SU-DHL-6 (cell line): ENCODE measurements around the gene BZW2.

Source experiments
- H2AFZ ChIP-seq: fragments of 200-600 bp; sonication (generic); 2 replicates; pipeline ENCODE4 v1.6.1; 2014; ENCODE audit warnings: low read depth, mild to moderate bottlenecking, moderate library complexity, mixed read lengths, antibody characterized with exemption, low read length; ENCODE audit not compliant: severe bottlenecking
- H3F3A ChIP-seq: fragments of 200-600 bp; shearing (Covaris generic); 2 replicates; pipeline ENCODE4 v1.6.0; 2016; ENCODE audit warnings: antibody characterized with exemption, mild to moderate bottlenecking; ENCODE audit not compliant: insufficient read depth
- H3K27ac ChIP-seq: fragments of 200-600 bp; sonication (generic); 2 replicates; pipeline ENCODE4 v1.5.1; 2016; ENCODE audit warnings: low read depth, mild to moderate bottlenecking, low read length, moderate library complexity, mixed read lengths
- H3K27me3 ChIP-seq: fragments of 200-600 bp; sonication (generic), shearing (Covaris generic); 2 replicates; pipeline ENCODE4 v1.6.0; 2014; ENCODE audit warnings: mild to moderate bottlenecking, low read length
- H3K36me3 ChIP-seq: fragments of 200-600 bp; sonication (generic); 2 replicates; pipeline ENCODE4 v1.6.1; 2014; ENCODE audit warnings: mild to moderate bottlenecking, low read length, mixed read lengths
- H3K4me2 ChIP-seq: fragments of 300-600, 200-600 bp; shearing (Covaris generic), sonication (generic); 2 replicates; pipeline ENCODE4 v1.6.0; 2014; ENCODE audit warnings: low read length, low read depth, mild to moderate bottlenecking; ENCODE audit not compliant: poor library complexity, severe bottlenecking
- H3K4me3 ChIP-seq: fragments of 200-600 bp; sonication (generic); 2 replicates; pipeline ENCODE4 v1.5.1; 2014; ENCODE audit warnings: antibody characterized with exemption, low read length, mild to moderate bottlenecking, mixed read lengths; ENCODE audit not compliant: insufficient read depth, poor library complexity, severe bottlenecking
- H3K79me2 ChIP-seq: fragments of 200-600 bp; sonication (generic); 2 replicates; pipeline ENCODE4 v1.6.1; 2014; ENCODE audit warnings: mild to moderate bottlenecking, low read length, moderate library complexity; ENCODE audit not compliant: insufficient read depth
- H3K9ac ChIP-seq: fragments of 200-600 bp; sonication (generic); 2 replicates; pipeline ENCODE4 v1.7.0; 2014; ENCODE audit warnings: mild to moderate bottlenecking, low read length
- H3K9me2 ChIP-seq: fragments of 200-600 bp; sonication (generic); replicated peaks from 2 replicates; pipeline ENCODE4 v1.6.1; 2014; ENCODE audit warnings: low read length; ENCODE audit not compliant: insufficient read depth
- H3K9me3 ChIP-seq: fragments of 200-600 bp; sonication (generic); 2 replicates; pipeline ENCODE4 v1.6.1; 2014; ENCODE audit warnings: low read length, mixed read lengths; ENCODE audit not compliant: insufficient read depth
- H4K20me1 ChIP-seq: fragments of 200-600 bp; sonication (generic); 2 replicates; pipeline ENCODE4 v1.6.1; 2014; ENCODE audit warnings: low read depth, mild to moderate bottlenecking, antibody characterized with exemption, low read length, moderate library complexity, mixed read lengths
- CTCF ChIP-seq: fragments of 200-600 bp; sonication (generic); IDR thresholded peaks from one replicate; pipeline ENCODE4 v1.5.1; 2017; ENCODE audit warnings: antibody characterized with exemption, mild to moderate bottlenecking, low read length, moderate library complexity; ENCODE audit not compliant: insufficient read depth, poor library complexity, severe bottlenecking
- EZH2phosphoT487 ChIP-seq: fragments of 200-600 bp; sonication (generic), shearing (Covaris generic); conservative IDR thresholded peaks from 2 replicates; pipeline ENCODE4 v1.6.1; 2018; ENCODE audit warnings: mild to moderate bottlenecking, antibody characterized with exemption, low read length, moderate library complexity, mixed read lengths

BZW2 gene

DNA sequence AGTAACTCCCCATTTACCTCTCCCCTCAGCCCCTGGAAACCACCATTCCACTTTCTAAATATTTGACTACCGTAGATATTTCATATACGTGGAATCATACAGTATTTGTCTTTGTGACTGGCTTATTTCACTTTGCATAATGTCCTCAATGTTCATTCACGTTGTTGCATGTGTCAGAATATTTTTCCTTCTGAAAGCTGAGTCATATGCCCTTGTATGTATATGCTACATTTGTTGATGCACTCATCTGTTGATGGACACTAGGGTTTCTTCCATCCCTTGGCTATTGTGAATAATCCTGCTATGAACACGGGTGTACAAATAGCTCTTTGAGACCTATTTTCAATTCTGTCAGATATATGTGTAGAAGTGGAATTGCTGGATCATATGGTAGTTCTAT lies 81.8 kb downstream of the BZW2 start:
- Histone ChIP-seq H3K9me2 (no peaks in the 10 kb centered on the region), H3K9me3 (no peaks in the 10 kb centered on the region), H3K27me3 (no peaks in the 10 kb centered on the region), H2AFZ (no peak overlapping the region), H3K36me3 (no peaks in the 10 kb centered on the region), H3K9ac (no peak overlapping the region), H3F3A (no peaks in the 10 kb centered on the region), H3K4me3 (no peak overlapping the region), H3K79me2 (no peaks in the 10 kb centered on the region), H4K20me1 (no peaks in the 10 kb centered on the region), H3K27ac (no peak overlapping the region), H3K4me2 (no peak overlapping the region)
- TF ChIP-seq EZH2phosphoT487 (no peak), CTCF (no peak)

DNA sequence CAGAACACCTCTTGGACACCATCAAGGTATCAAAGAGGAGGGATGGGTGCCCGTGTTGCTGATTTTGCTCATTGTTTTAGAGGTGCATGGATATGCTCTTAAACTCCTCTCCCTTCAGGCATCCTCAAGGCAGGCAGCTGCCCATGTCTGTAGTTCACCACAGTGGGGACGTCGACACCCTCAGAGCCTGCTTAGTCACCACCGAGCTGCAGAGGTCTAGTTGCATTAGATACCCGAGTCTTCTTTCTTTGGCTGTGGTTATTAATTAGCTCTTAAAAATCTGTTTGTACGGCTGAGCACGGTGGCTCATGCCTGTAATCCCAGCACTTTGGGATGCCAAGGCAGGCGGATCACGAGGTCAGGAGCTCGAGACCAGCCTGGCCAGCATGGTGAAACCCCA lies 82.8 kb downstream of the BZW2 start:
- Histone ChIP-seq H3K9me3 (no peaks in the 10 kb centered on the region), H3K27me3 (no peaks in the 10 kb centered on the region), H3K4me2 (no peak overlapping the region), H2AFZ (no peak overlapping the region), H3K79me2 (no peaks in the 10 kb centered on the region), H3K9ac (no peak overlapping the region), H3F3A (no peaks in the 10 kb centered on the region), H3K36me3 (no peaks in the 10 kb centered on the region), H3K27ac (no peak overlapping the region), H4K20me1 (no peaks in the 10 kb centered on the region), H3K9me2 (no peaks in the 10 kb centered on the region), H3K4me3 (no peak overlapping the region)
- TF ChIP-seq EZH2phosphoT487 (no peak), CTCF (no peak)

GRCh38 chr7:16729541-16729940 lies 83.6 kb downstream of the BZW2 start:
- H3F3A ChIP-seq = no peaks in the 10 kb centered on the region
- H3K4me3 ChIP-seq = no peak overlapping the region
- H3K27ac ChIP-seq = no peak overlapping the region
- H3K9me3 ChIP-seq = no peaks in the 10 kb centered on the region
- no peaks in the 10 kb centered on the region for H3K79me2 ChIP-seq
- no peaks in the 10 kb centered on the region for H3K9me2 ChIP-seq
- TF ChIP-seq CTCF (no peak), EZH2phosphoT487 (no peak)
- no peak overlapping the region for H3K4me2 ChIP-seq
- H2AFZ ChIP-seq = no peak overlapping the region
- H3K27me3 ChIP-seq = no peaks in the 10 kb centered on the region
- H3K36me3 ChIP-seq = no peaks in the 10 kb centered on the region
- H4K20me1 ChIP-seq = no peaks in the 10 kb centered on the region
- H3K9ac ChIP-seq = no peak overlapping the region

- TF ChIP-seq EZH2phosphoT487 (no peak), CTCF (no peak)
- no peak overlapping the region for H2AFZ ChIP-seq
- H3K9me2 ChIP-seq = no peaks in the 10 kb centered on the region
- no peaks in the 10 kb centered on the region for H4K20me1 ChIP-seq
- no peak overlapping the region for H3K4me2 ChIP-seq
- no peak overlapping the region for H3K27ac ChIP-seq
- no peaks in the 10 kb centered on the region for H3K9me3 ChIP-seq
- H3K36me3 ChIP-seq = no peaks in the 10 kb centered on the region
- no peak overlapping the region for H3K9ac ChIP-seq
- H3K4me3 ChIP-seq = no peak overlapping the region
- H3K79me2 ChIP-seq = no peaks in the 10 kb centered on the region
- no peaks in the 10 kb centered on the region for H3F3A ChIP-seq
- no peaks in the 10 kb centered on the region for H3K27me3 ChIP-seq
These were observed 85.0 kb downstream of the BZW2 start for GRCh38 chr7:16730937-16731336.
